Measurements from ENCODE around the gene CPD. TPM values are rescaled to one million over a fixed set of nuclear protein-coding genes. Genes with fewer than 3 reads are reported as not detected.
A peak's percentile ranks its signal among the peaks of the same experiment; 100 is the strongest.

Gene CPD
- total and polyA plus RNA-seq, 9 of the 15 experiments (the other 6 are each of a cell fraction or from before 2014, with no cell fraction given), result 4.5 to 24.4 (median 20.4) TPM

DNA sequence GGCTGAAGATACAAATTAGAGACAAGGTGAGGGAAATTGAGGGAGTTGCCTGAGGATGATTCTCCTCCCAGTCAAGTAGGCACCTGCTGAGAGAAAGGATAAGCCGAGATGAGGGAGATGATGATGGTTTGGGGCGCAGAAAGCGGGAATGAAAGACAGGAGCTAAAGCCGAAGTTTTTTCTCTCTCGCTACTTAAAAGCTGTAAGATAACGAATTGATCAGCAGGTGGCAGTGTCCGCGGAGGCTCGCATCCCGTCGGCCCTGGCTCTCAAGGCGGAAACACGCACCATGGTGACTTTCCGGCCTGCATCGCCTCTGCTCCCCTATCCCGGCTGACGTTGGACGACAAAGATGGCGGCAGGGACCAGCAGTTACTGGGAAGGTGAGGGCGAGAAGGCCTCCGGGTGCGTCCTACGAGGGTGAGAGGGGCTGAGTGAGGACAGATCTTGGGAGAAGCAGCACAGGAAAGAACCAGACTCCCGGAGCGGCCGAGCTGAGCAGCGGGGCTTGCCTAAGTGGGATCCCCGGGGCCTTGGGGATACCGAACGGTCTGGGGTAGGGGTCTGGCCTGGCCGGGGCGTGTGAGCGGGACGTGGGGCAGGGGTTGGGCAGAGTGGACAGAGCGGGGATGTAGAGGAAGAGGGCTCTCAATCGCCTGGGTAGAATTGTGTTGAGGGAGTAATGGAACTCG, 98.5 kb downstream of the CPD start, which contains the start of gene GOSR1 (continued):
- peak; percentile 67 for TF ChIP-seq E2F8 (IDR thresholded peaks at IDR 0.05; ENCODE audit: low read depth, partially characterized antibody)
- TF ChIP-seq ZNF408 (CRISPR knock-in tag; IDR thresholded peaks at IDR 0.05; ENCODE audit: low read depth), result no peak
- TF ChIP-seq, protein P1, sequence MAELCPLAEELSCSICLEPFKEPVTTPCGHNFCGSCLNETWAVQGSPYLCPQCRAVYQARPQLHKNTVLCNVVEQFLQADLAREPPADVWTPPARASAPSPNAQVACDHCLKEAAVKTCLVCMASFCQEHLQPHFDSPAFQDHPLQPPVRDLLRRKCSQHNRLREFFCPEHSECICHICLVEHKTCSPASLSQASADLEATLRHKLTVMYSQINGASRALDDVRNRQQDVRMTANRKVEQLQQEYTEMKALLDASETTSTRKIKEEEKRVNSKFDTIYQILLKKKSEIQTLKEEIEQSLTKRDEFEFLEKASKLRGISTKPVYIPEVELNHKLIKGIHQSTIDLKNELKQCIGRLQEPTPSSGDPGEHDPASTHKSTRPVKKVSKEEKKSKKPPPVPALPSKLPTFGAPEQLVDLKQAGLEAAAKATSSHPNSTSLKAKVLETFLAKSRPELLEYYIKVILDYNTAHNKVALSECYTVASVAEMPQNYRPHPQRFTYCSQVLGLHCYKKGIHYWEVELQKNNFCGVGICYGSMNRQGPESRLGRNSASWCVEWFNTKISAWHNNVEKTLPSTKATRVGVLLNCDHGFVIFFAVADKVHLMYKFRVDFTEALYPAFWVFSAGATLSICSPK (IDR thresholded peaks at IDR 0.05; ENCODE audit: borderline replicate concordance), result no peak
- no peak for TF ChIP-seq MCM2 (IDR thresholded peaks at IDR 0.05; ENCODE audit: low read depth)
- TF ChIP-seq SP2 (IDR thresholded peaks at IDR 0.05; ENCODE audit: extremely low read depth, low read depth, low read length, poor library complexity, severe bottlenecking), result peak; percentile 66
- TF ChIP-seq GABPB2 (CRISPR knock-in tag; conservative IDR thresholded peaks at IDR 0.05), result no peak
- TF ChIP-seq HNRNPH1 (optimal IDR thresholded peaks at IDR 0.05; ENCODE audit: low read depth, low read length), result no peak
- TF ChIP-seq FIP1L1 (IDR thresholded peaks at IDR 0.05; ENCODE audit: low read depth, low read length, poor library complexity, severe bottlenecking), result no peak
- no peak for TF ChIP-seq NFIX (CRISPR knock-in tag; IDR thresholded peaks at IDR 0.05; ENCODE audit: low read depth)
- TF ChIP-seq MLLT1 (IDR thresholded peaks at IDR 0.05), result no peak
- TF ChIP-seq PTRF (tag; IDR thresholded peaks at IDR 0.05), result no peak
- TF ChIP-seq HMGN3 (IDR thresholded peaks at IDR 0.05; ENCODE audit: borderline replicate concordance, extremely low read depth, insufficient read length, low read depth, low read length), result peak; percentile 70
- no peak for TF ChIP-seq ZNF165 (CRISPR knock-in tag; IDR thresholded peaks at IDR 0.05; ENCODE audit: borderline replicate concordance)
- 0 out of 4 replicates have a peak, but pooled peaks of 1 of the 2 experiments have one; percentile 20 for TF ChIP-seq FOXA3 (CRISPR knock-in tag; conservative IDR thresholded peaks at IDR 0.05 in 1 of 2, IDR thresholded peaks at IDR 0.05 in 1 of 2)
- TF ChIP-seq KLF6 (CRISPR knock-in tag; IDR thresholded peaks at IDR 0.05; ENCODE audit: borderline replicate concordance), result no peak
- no peak for TF ChIP-seq ZNF57 (CRISPR knock-in tag; IDR thresholded peaks at IDR 0.05)
- TF ChIP-seq ZZZ3 (IDR thresholded peaks at IDR 0.05), result peak; percentile 57; the same call in 1 of the 2 replicates
- TF ChIP-seq ZNF586 (CRISPR knock-in tag; conservative IDR thresholded peaks at IDR 0.05), result no peak
- TF ChIP-seq TFAP4 (CRISPR knock-in tag; IDR thresholded peaks at IDR 0.05; ENCODE audit: borderline replicate concordance), result peak; percentile 77; the same call in 1 of the 2 replicates
- TF ChIP-seq RBM15 (IDR thresholded peaks at IDR 0.05; ENCODE audit: insufficient read depth, low read length), result no peak
